HEK293T (cell line): Measurements from ENCODE around the gene NBL1.

Experiments
- CTCF ChIA-PET: fragments of 350-600 bp; formaldehyde crosslinking; extraction: SDS; loops from one replicate; lab custom pipeline; 2021; ENCODE audit warnings: antibody characterized with exemption, inconsistent platforms; lab: Yijun Ruan, JAX
- POLR2A ChIA-PET: fragments of 350-600 bp; formaldehyde crosslinking; extraction: SDS; loops from one replicate; lab custom pipeline; 2020; ENCODE audit warnings: antibody characterized with exemption, inconsistent platforms; lab: Yijun Ruan, JAX
- DNase-seq: peaks from one replicate; pipeline ENCODE4 v3.0.0; 2012; ENCODE audit warnings: mixed read lengths; ENCODE audit errors: extremely low spot score
- ARNT ChIP-seq: fragments of 450-650 bp; IDR thresholded peaks from 2 replicates; pipeline ENCODE4 v1.6.1; 2017; ENCODE audit warnings: mild to moderate bottlenecking
- BHLHE40 ChIP-seq: fragments of 450-650 bp; IDR thresholded peaks from 2 replicates; pipeline ENCODE4 v1.6.1; 2016; ENCODE audit warnings: mild to moderate bottlenecking, moderate library complexity, borderline replicate concordance
- CTBP1 ChIP-seq: fragments of 450-650 bp; IDR thresholded peaks from 2 replicates; pipeline ENCODE4 v1.6.1; 2016; ENCODE audit warnings: borderline replicate concordance
- ELF4 ChIP-seq: fragments of 450-650 bp; IDR thresholded peaks from 2 replicates; pipeline ENCODE4 v1.6.1; 2017; ENCODE audit warnings: antibody characterized with exemption
- FOXA1 ChIP-seq: fragments of 450-650 bp; IDR thresholded peaks from 2 replicates; pipeline ENCODE4 v1.6.1; 2016; ENCODE audit warnings: mild to moderate bottlenecking
- FOXK2 ChIP-seq: fragments of 450-650 bp; IDR thresholded peaks from 2 replicates; pipeline ENCODE4 v1.6.1; 2016; ENCODE audit warnings: mild to moderate bottlenecking
- FOXM1 ChIP-seq: fragments of 450-650 bp; IDR thresholded peaks from 2 replicates; pipeline ENCODE4 v1.6.1; 2017; ENCODE audit warnings: mild to moderate bottlenecking, borderline replicate concordance
- L3MBTL2 ChIP-seq: fragments of 450-650 bp; conservative IDR thresholded peaks from 2 replicates; pipeline ENCODE4 v1.6.1; 2016; ENCODE audit warnings: mild to moderate bottlenecking
- LEF1 ChIP-seq: fragments of 450-650 bp; IDR thresholded peaks from 2 replicates; pipeline ENCODE4 v1.6.1; 2017; ENCODE audit warnings: mild to moderate bottlenecking, borderline replicate concordance
- NFRKB ChIP-seq: fragments of 450-650 bp; IDR thresholded peaks from 2 replicates; pipeline ENCODE4 v1.6.1; 2016; ENCODE audit warnings: mild to moderate bottlenecking, moderate library complexity
- SP1 ChIP-seq: fragments of 450-650 bp; IDR thresholded peaks from 2 replicates; pipeline ENCODE4 v1.6.1; 2017
- SUZ12 ChIP-seq: fragments of 450-650 bp; IDR thresholded peaks from 2 replicates; pipeline ENCODE4 v1.6.1; 2016; ENCODE audit warnings: mild to moderate bottlenecking
- TARDBP ChIP-seq: fragments of 450-650 bp; IDR thresholded peaks from 2 replicates; pipeline ENCODE4 v1.6.1; 2016
- ZNF384 ChIP-seq: fragments of 450-650 bp; IDR thresholded peaks from 2 replicates; pipeline ENCODE4 v1.6.1; 2016
- TF ChIP-seq, protein P1 (sequence below): fragments of 450-650 bp; IDR thresholded peaks from 2 replicates; pipeline ENCODE4 v1.6.1; 2016

NBL1 gene

DNA sequence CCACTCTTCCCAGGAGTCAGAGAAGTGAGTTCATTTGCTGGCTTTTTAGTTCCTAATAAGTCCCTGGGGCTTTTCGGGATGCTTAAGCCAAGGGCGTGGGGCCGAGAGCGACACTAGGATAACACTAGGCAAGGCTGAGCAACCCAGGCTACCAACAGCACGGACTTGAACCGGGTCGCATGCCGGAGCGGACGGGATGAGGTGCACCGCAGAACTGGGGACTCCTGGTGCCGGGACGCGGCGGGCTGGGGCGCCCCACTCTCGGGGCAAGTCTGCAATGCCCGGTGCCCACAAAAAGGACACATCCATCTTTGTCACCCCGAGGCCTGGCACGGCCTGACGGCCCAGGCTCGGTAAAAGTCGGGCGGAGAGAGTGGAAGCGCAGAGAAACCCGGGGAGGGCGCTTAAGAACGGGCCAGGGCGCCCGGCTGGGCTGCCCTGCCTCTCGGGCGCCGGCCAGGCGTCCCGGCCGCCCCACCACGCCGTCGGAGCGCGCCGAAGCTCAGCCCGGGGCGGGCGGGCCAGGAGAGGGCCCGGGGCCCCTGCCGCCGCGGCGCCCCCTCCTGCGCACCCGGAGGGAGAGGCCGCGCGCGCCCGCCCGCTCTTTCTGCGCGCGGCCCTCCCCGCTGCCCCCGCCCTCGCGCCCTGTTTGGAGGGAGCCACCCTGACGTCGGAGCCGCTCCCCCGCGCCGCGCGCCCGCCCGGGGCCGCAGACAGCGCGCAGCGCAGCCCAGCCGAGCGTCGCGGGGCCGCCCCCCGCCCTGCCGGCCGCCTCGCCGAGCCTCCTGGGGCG, at the start of gene NBL1:
Gene NBL1, plus strand, starts transcription at position 710 of the 793 bp plus-strand sequence. CDS start 10,720 bp downstream, outside the sequence.
- TF ChIP-seq L3MBTL2 = no peak
- TF ChIP-seq CTBP1 = no peak
- TF ChIP-seq, protein P1, sequence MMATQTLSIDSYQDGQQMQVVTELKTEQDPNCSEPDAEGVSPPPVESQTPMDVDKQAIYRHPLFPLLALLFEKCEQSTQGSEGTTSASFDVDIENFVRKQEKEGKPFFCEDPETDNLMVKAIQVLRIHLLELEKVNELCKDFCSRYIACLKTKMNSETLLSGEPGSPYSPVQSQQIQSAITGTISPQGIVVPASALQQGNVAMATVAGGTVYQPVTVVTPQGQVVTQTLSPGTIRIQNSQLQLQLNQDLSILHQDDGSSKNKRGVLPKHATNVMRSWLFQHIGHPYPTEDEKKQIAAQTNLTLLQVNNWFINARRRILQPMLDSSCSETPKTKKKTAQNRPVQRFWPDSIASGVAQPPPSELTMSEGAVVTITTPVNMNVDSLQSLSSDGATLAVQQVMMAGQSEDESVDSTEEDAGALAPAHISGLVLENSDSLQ = no peak
- TF ChIP-seq BHLHE40 = no peak
- TF ChIP-seq ELF4 = no peak
- no peak for TF ChIP-seq FOXM1
- TF ChIP-seq ARNT = no peak
- TF ChIP-seq SP1 = no peak
- TF ChIP-seq NFRKB = no peak
- no peak for TF ChIP-seq FOXA1
- TF ChIP-seq SUZ12 = no peak
- no peak for TF ChIP-seq TARDBP
- POLR2A ChIA-PET = interaction anchor here (1.1 to 1.6 kb wide), 2 partner anchors 13 to 47 kb away, joined by 3 read pairs; a partner anchor contains a TSS
- DNase-seq = peak; percentile 57

DNA sequence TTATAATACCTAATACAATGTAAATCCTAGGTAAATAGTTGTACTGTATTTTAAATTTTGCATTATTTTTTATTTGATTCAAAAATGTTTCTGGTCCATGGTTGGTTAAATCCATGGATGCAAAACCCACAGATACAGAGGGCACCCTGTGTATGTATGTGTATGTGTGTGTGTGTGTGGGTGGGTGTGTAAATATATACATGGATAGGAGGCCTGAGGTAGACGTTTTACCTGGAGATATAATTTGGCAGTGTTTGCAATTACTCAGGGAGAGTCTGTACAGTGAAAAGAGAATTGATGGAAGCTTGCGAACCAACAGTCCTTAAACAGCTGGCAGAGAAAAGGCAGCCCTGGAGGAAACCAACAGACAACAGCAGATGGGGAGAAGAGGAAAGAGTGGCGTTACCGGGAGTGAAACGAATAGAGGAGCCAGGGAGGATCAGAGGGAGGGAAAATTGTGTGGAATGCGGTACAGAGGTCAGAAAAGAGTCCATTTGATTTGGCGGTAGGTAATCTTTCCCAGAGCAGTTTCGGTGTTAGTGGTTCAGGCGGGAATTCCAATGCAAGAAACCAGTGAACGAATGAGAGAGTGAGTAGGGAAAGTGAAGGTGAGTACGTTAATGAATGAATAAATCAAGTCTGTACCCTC, 47.9 kb upstream of the NBL1 start:
- POLR2A ChIA-PET = interaction anchor here (0.7 to 1.5 kb wide), 8 partner anchors 9 to 131 kb away, joined by 3 to 6 read pairs (median 3); no protein-coding TSS in a partner anchor
- DNase-seq = peak; percentile 28
- CTCF ChIA-PET = no interaction called here
- TF ChIP-seq NFRKB = no peak
- no peak for TF ChIP-seq FOXM1
- TF ChIP-seq SUZ12 = no peak
- no peak for TF ChIP-seq ELF4
- TF ChIP-seq LEF1 = no peak
- peak; percentile 34; the same call in 1 of the 2 replicates for TF ChIP-seq L3MBTL2
- TF ChIP-seq ARNT = no peak
- TF ChIP-seq CTBP1 = no peak
- peak; percentile 51; the same call in 1 of the 2 replicates for TF ChIP-seq BHLHE40
- TF ChIP-seq, protein P1 = no peak
- no peak for TF ChIP-seq FOXK2
- no peak for TF ChIP-seq ZNF384

More for the DNA sequence above, at the start of gene NBL1:
- CTCF ChIA-PET = interaction anchor here (1.0 kb wide), 1 partner anchor 45 kb away, joined by 4 read pairs; no protein-coding TSS in a partner anchor

DNA sequence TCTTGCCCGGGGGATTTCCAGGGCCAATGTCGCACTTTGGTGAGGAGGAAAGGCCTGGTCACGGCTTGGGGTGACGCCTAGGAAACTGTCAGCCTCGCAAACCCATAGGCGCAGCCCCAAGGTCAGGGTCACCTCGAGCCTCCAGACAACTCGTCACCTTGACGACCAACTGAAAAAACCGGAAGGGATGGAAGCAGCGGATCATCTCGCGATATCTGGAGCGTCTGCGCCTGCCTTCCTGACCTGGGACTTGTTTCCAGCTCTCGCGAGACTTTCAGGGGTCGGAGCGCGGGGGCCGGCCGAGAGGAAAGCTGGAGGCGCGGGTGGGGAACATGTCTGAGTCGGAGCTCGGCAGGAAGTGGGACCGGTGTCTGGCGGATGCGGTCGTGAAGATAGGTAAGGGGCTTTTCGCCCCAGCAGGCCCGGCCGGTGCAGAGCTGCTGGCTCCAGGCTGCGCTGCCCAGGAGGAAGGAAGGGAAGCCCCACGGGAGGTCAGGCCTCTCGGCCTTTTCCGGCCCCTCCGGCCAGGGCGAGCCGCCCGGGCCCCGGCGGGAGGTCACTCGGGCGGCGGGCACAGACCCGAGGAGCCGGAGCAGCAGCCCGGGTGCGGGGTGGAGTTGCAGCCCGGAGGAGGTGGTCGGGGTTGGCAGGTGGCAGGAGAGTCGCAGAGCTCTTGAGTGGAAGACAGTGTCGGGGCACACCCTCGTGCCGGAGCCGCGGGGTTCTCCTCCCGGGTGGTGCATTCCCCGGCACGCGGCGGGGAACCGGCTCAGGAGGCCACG, 47.2 kb upstream of the NBL1 start:
- POLR2A ChIA-PET = interaction anchor here (0.7 to 1.5 kb wide), 10 partner anchors 9 to 131 kb away, joined by 3 to 6 read pairs (median 3); no protein-coding TSS in a partner anchor
- TF ChIP-seq L3MBTL2 = 0 out of 2 replicates have a peak, but pooled peaks have one; percentile 15
- TF ChIP-seq ELF4 = peak; percentile 70
- TF ChIP-seq FOXK2 = no peak
- TF ChIP-seq, protein P1 = peak; percentile 92
- TF ChIP-seq SP1 = peak; percentile 61; the same call in 1 of the 2 replicates
- DNase-seq = peak; percentile 98
- CTCF ChIA-PET = interaction anchor here (0.7 kb wide), 1 partner anchor 15 kb away, joined by 3 read pairs; no protein-coding TSS in a partner anchor

- DNase-seq = no peak
- CTCF ChIA-PET = interaction anchor here (0.7 to 1.1 kb wide), 3 partner anchors 46 to 205 kb away, joined by 3 to 4 read pairs (median 3); partner anchors contain the start of gene NBL1
- TF ChIP-seq L3MBTL2 = peak; percentile 74
- TF ChIP-seq, protein P1 = peak; percentile 67
- no peak for TF ChIP-seq SP1
- POLR2A ChIA-PET = interaction anchor here (0.7 to 1.5 kb wide), 6 partner anchors 10 to 132 kb away, joined by 3 to 4 read pairs (median 3); no protein-coding TSS in a partner anchor
Observed at GRCh38 chr1:19597496-19598309, 46.4 kb upstream of the NBL1 start.

GRCh38 chr1:19599810-19600209, 44.3 kb upstream of the NBL1 start:
- CTCF ChIA-PET = no interaction called here
- no peak for DNase-seq
- POLR2A ChIA-PET = no interaction called here
- TF ChIP-seq, protein P1 = no peak
